H1 (cell line): ENCODE results near the gene ASB13. TPM values are rescaled to one million over a fixed set of nuclear protein-coding genes. Genes with fewer than 3 reads are reported as not detected.
"Not testable (repeated sequence)": the region's sequence is repeated elsewhere in the genome, so short reads cannot be mapped to it uniquely, and the experiment has no call there.

ENCODE experiments used
- CTCF ChIA-PET: fragments of 300-600 bp; sonication (Branson Sonifier 250); formaldehyde crosslinking; loops from one replicate; lab custom pipeline; 2021; ENCODE audit not compliant: partially characterized antibody; lab: Charles Lee
- POLR2A ChIA-PET: fragments of 300-600 bp; sonication (Branson Sonifier 250); formaldehyde crosslinking; loops from one replicate; lab custom pipeline; 2021; ENCODE audit warnings: inconsistent platforms; ENCODE audit not compliant: partially characterized antibody; lab: Charles Lee
- DNase-seq, 2 experiments: peaks; one replicate each; pipeline versions ENCODE4 v3.0.0 to v3.0.0-alpha.2; 2010 to 2022; ENCODE audit warnings: low spot score in 2 of 2, low read depth in 1 of 2, mixed read lengths in 1 of 2
- FAIRE-seq: peaks from 2 replicates; lab custom pipeline; 2011; peaks lifted over from hg19 to GRCh38; lab: Jason Lieb, UNC
- H2AFZ ChIP-seq: 2 replicates; pipeline ENCODE4 v1.8.1; 2012; ENCODE audit warnings: low read length, inconsistent platforms
- H2AK5ac ChIP-seq: 2 replicates; pipeline ENCODE4 v1.6.1; 2013; ENCODE audit warnings: low read depth, low read length
- H2BK120ac ChIP-seq: replicated peaks from 2 replicates; pipeline ENCODE3; 2013; ENCODE audit warnings: low read depth, low read length, inconsistent platforms
- H2BK12ac ChIP-seq: 2 replicates; pipeline ENCODE4 v1.6.1; 2013; ENCODE audit warnings: low read depth, low read length
- H2BK15ac ChIP-seq: 2 replicates; pipeline ENCODE4 v1.6.1; 2013; ENCODE audit warnings: low read length
- H2BK20ac ChIP-seq: 2 replicates; pipeline ENCODE4 v1.6.1; 2013; ENCODE audit warnings: low read length
- H2BK5ac ChIP-seq: 2 replicates; pipeline ENCODE4 v1.6.1; 2013; ENCODE audit warnings: low read depth, low read length
- H3K14ac ChIP-seq: 2 replicates; pipeline ENCODE4 v1.6.1; 2013; ENCODE audit warnings: inconsistent platforms; ENCODE audit not compliant: insufficient read length
- H3K18ac ChIP-seq: 2 replicates; pipeline ENCODE4 v1.6.1; 2013; ENCODE audit warnings: low read length; ENCODE audit errors: extremely low read depth
- H3K23ac ChIP-seq: 2 replicates; pipeline ENCODE4 v1.6.1; 2013; ENCODE audit warnings: inconsistent platforms; ENCODE audit not compliant: insufficient read length
- H3K23me2 ChIP-seq: 2 replicates; pipeline ENCODE4 v1.6.1; 2013; ENCODE audit warnings: low read depth, low read length
- H3K27ac ChIP-seq: 2 replicates; pipeline ENCODE4 v1.6.1; 2011; ENCODE audit warnings: low read depth, low read length, inconsistent platforms
- H3K27me3 ChIP-seq, 4 experiments: replicated peaks in 1 of 4; 1 replicate in 1 of 4; 2 replicates in 3 of 4; pipeline versions ENCODE4 v1.6.1 to v1.8.1; 2011 to 2013; ENCODE audit warnings: low read length in 3 of 4, mild to moderate bottlenecking in 3 of 4, inconsistent platforms in 2 of 4, mixed read lengths in 2 of 4, moderate library complexity in 1 of 4; ENCODE audit not compliant: control insufficient read depth in 3 of 4, insufficient read depth in 3 of 4; ENCODE audit errors: extremely low read depth in 1 of 4
- H3K36me3 ChIP-seq, 4 experiments: 2 replicates each; pipeline versions ENCODE4 v1.6.1 to v1.8.1; 2011 to 2013; ENCODE audit warnings: mild to moderate bottlenecking in 4 of 4, low read length in 3 of 4, moderate library complexity in 2 of 4, control low read depth in 1 of 4, inconsistent platforms in 1 of 4; ENCODE audit not compliant: insufficient read depth in 4 of 4, control insufficient read depth in 2 of 4
- H3K4ac ChIP-seq: replicated peaks from 2 replicates; pipeline ENCODE3; 2013; ENCODE audit warnings: low read length, low read depth, mixed read lengths, inconsistent platforms; ENCODE audit not compliant: insufficient read length
- H3K4me1 ChIP-seq, 4 experiments: replicated peaks in 1 of 4; 1 replicate in 1 of 4; 2 replicates in 3 of 4; pipeline versions ENCODE4 v1.6.1 to v1.8.1; 2011 to 2013; ENCODE audit warnings: low read length in 3 of 4, inconsistent platforms in 2 of 4, mixed read lengths in 1 of 4; ENCODE audit not compliant: insufficient read depth in 4 of 4, control insufficient read depth in 3 of 4
- H3K4me2 ChIP-seq, 2 experiments: 2 replicates each; pipeline versions ENCODE4 v1.6.1 to v1.8.1; 2011 to 2013; ENCODE audit warnings: low read depth in 2 of 2, low read length in 2 of 2, control low read depth in 1 of 2, inconsistent platforms in 1 of 2, mild to moderate bottlenecking in 1 of 2; ENCODE audit not compliant: insufficient read depth in 1 of 2
- H3K4me3 ChIP-seq, 4 experiments: fragments of 200-600, 300-600 bp in 1 of 4; sonication (generic), shearing (Covaris generic), sonication (Bioruptor Twin) in 1 of 4; 2 replicates each; pipeline versions ENCODE4 v1.5.1 to v1.8.1; 2011 to 2016; ENCODE audit warnings: low read length in 4 of 4, low read depth in 3 of 4, control low read depth in 2 of 4, inconsistent platforms in 2 of 4, mild to moderate bottlenecking in 2 of 4, mixed read lengths in 1 of 4, moderate library complexity in 1 of 4; ENCODE audit not compliant: insufficient read depth in 2 of 4; ENCODE audit errors: extremely low read depth in 1 of 4
- H3K56ac ChIP-seq: replicated peaks from 2 replicates; pipeline ENCODE3; 2013; ENCODE audit warnings: low read depth, mild to moderate bottlenecking, mixed read lengths, low read length, inconsistent platforms; ENCODE audit not compliant: insufficient read length
- H3K79me1 ChIP-seq: 2 replicates; pipeline ENCODE4 v1.6.1; 2013; ENCODE audit warnings: low read depth, low read length, control low read depth
- H3K79me2 ChIP-seq, 2 experiments: 2 replicates each; pipeline versions ENCODE4 v1.6.1 to v1.8.1; 2012 to 2013; ENCODE audit warnings: low read length in 2 of 2, mild to moderate bottlenecking in 2 of 2, inconsistent platforms in 1 of 2; ENCODE audit not compliant: insufficient read depth in 2 of 2, control insufficient read depth in 1 of 2
- H3K9ac ChIP-seq, 4 experiments: replicated peaks in 1 of 4; 1 replicate in 1 of 4; 2 replicates in 3 of 4; pipeline versions ENCODE4 v1.6.1 to v1.8.1; 2011 to 2013; ENCODE audit warnings: low read depth in 3 of 4, low read length in 3 of 4, control low read depth in 2 of 4, mild to moderate bottlenecking in 2 of 4, moderate library complexity in 2 of 4, inconsistent platforms in 1 of 4; ENCODE audit errors: extremely low read depth in 1 of 4
- H3K9me3 ChIP-seq, 2 experiments: 2 replicates each; pipeline versions ENCODE4 v1.6.1 to v1.8.1; 2012 to 2013; ENCODE audit warnings: mild to moderate bottlenecking in 2 of 2, moderate library complexity in 2 of 2, control low read depth in 1 of 2, inconsistent platforms in 1 of 2, low read depth in 1 of 2, low read length in 1 of 2, mixed read lengths in 1 of 2; ENCODE audit not compliant: insufficient read depth in 2 of 2
- H4K20me1 ChIP-seq, 2 experiments: replicated peaks in 1 of 2; 2 replicates each; pipeline versions ENCODE3 to v1.8.1; 2011 to 2013; ENCODE audit warnings: inconsistent platforms in 2 of 2, low read length in 2 of 2, mild to moderate bottlenecking in 1 of 2; ENCODE audit not compliant: insufficient read depth in 2 of 2, control insufficient read depth in 1 of 2
- H4K5ac ChIP-seq: 2 replicates; pipeline ENCODE4 v1.6.1; 2013; ENCODE audit warnings: low read length, low read depth, mixed read lengths, inconsistent platforms; ENCODE audit not compliant: insufficient read length
- H4K8ac ChIP-seq: 2 replicates; pipeline ENCODE4 v1.8.0; 2013; ENCODE audit warnings: mild to moderate bottlenecking, moderate library complexity, low read length, inconsistent platforms; ENCODE audit not compliant: insufficient read depth; ENCODE audit errors: extremely low read depth
- H4K91ac ChIP-seq: replicated peaks from 2 replicates; pipeline ENCODE3; 2013; ENCODE audit warnings: low read length, mixed read lengths, inconsistent platforms; ENCODE audit not compliant: insufficient read length
- WGBS, 2 experiments: shearing (Covaris generic) in 1 of 2; methylation state at CpG; one replicate each; pipeline versions ENCODE4 v1.1.6 to v1.1.7; 2013 to 2015; ENCODE audit warnings: low lambda C conversion rate in 2 of 2, mixed read lengths in 2 of 2, inconsistent platforms in 1 of 2, low coverage in 1 of 2, missing lambda C conversion rate in 1 of 2; ENCODE audit not compliant: insufficient replicate concordance in 2 of 2, insufficient coverage in 1 of 2, insufficient read length in 1 of 2; ENCODE audit errors: extremely low coverage in 1 of 2, missing lambda C conversion rate in 1 of 2; 5-methylcytosine and 5-hydroxymethylcytosine counted together
- polyA plus RNA-seq, 7 experiments: library from polyadenylated mRNA; depleted of rRNA in 3 of 7; stranded (reverse) in 5 of 7; unstranded in 2 of 7; fragments of >200 nt in 5 of 7; fragments of 200-250 nt in 2 of 7; gene quantifications; 1 replicate in 5 of 7; 2 replicates in 1 of 7; 4 replicates in 1 of 7; pipeline versions ENCODE4 v1.2.1 to v1.2.3, GENCODE V29; 2011 to 2013; ENCODE audit warnings: missing spikeins in 2 of 7, mixed read lengths in 2 of 7
- total RNA-seq: library from RNA; stranded (reverse); fragmentation: NEBNext Ultra II Directional; extraction: Animal tissue kit (Norgen Biotek cat#: 25700); gene quantifications from 2 replicates; pipeline ENCODE4 v1.2.1, GENCODE V29; 2021

Gene ASB13
- total and polyA plus RNA-seq, 2 of the 8 experiments (the other 6 are each of a cell fraction or from before 2014, with no cell fraction given): 12.3 to 20.2 TPM

DNA sequence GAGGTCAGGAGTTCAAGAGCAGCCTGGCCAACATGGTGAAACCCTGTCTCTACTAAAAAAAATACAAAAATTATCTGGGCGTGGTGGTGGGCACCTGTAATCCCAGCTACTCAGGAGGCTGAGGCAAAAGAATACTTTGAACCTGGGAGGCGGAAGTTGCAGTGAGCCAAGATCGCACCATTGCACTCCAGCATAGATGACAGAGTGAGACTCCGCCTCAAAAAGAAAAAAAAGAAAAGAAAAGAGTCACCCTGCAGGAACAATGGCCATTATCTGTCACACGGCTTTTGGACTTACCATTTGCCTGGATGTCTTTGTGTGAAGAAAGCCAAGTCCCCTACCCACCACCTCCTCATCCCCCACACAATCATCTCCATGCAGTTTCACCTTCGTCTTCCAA lies 73.0 kb downstream of the ASB13 start:
- H2AK5ac ChIP-seq, H3K9me3 ChIP-seq, H3K4me3 ChIP-seq, H3K79me2 ChIP-seq, H3K14ac ChIP-seq, H2BK15ac ChIP-seq, H3K18ac ChIP-seq, DNase-seq, FAIRE-seq, H3K4ac ChIP-seq, H2BK5ac ChIP-seq, H4K8ac ChIP-seq, H4K91ac ChIP-seq, H3K79me1 ChIP-seq, H3K27ac ChIP-seq, H2BK120ac ChIP-seq, H2BK20ac ChIP-seq, H4K5ac ChIP-seq, H3K23me2 ChIP-seq, H2BK12ac ChIP-seq, H2AFZ ChIP-seq, H3K4me2 ChIP-seq, H3K36me3 ChIP-seq, H4K20me1 ChIP-seq, H3K27me3 ChIP-seq, H3K23ac ChIP-seq, H3K9ac ChIP-seq, H3K56ac ChIP-seq: not testable (repeated sequence)
- H3K4me1 ChIP-seq: peaks cover 3 to 12% (median 11%) of the 10 kb centered on the region in 4 experiments; a peak in 5 of 7 replicates
- POLR2A ChIA-PET: interaction anchor here (0.8 kb wide), 1 partner anchor 8 kb away, joined by 4 read pairs; no protein-coding TSS in a partner anchor
- WGBS, 2 experiments: 92% methylated on average over 6 of the region's 6 CpGs; no CpG with 5 or more reads in 1 of the 2 experiments
- CTCF ChIA-PET: interaction anchor here (1.4 to 2.3 kb wide), 3 partner anchors 30 to 131 kb away, joined by 5 to 14 read pairs (median 6); no protein-coding TSS in a partner anchor
